ENCODE results near the gene HACD2.
A peak's percentile ranks its signal among the peaks of the same experiment; 100 is the strongest.
"Not testable (repeated sequence)": the region's sequence is repeated elsewhere in the genome, so short reads cannot be mapped to it uniquely, and the experiment has no call there.

HACD2 gene, protein sequence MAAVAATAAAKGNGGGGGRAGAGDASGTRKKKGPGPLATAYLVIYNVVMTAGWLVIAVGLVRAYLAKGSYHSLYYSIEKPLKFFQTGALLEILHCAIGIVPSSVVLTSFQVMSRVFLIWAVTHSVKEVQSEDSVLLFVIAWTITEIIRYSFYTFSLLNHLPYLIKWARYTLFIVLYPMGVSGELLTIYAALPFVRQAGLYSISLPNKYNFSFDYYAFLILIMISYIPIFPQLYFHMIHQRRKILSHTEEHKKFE

DNA sequence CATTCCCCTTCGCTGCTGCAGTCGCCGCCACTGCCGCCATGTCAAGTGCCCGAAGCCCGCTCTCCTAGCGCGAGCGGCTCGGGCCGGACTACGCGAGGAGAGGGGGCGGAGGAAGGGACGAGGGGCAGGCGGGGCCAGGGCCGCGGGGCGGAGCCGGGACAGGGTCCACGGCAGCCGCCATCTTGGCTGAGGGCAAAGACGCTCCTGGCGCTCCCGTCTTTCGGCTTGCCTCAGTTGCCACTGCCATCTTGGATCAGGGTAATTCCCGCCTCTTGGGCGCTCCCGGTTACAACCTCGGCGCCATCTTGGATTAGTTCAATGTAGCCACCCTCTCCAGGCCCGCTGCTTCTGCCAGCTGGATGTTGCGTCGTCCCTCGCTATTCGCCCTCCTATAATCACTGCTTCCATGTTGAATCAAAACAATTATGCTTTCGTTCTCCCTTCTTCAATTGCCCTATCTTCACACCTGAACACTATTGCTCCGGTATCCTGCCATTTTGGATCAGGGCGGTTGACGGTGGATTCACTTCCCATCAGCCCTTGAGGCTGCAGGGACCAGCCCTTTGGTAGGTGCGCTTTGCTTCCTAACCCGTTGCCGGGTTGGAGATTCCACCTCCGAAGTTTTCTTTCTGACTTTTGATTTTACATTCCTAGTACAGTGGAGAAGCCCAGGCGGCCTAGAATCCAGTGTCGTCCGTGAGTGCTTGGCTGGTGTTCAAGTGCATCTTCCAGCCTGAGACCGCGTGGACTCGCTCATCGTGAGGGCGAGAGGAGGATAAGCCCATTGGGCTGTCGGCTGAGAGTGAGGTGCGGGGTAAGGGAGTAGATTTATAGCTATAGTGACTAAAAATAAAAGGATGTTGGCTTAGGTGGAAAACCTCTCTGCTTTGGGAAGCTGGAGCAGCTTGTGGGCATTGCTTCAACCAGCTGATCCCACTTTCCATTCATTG is at the start of gene HACD2:
Gene HACD2, minus strand, starts transcription at position 66 of the 950 bp plus-strand sequence. Its CDS starts 26 bp downstream, at position 40.
- peak; percentile 98 for DNase-seq

DNA sequence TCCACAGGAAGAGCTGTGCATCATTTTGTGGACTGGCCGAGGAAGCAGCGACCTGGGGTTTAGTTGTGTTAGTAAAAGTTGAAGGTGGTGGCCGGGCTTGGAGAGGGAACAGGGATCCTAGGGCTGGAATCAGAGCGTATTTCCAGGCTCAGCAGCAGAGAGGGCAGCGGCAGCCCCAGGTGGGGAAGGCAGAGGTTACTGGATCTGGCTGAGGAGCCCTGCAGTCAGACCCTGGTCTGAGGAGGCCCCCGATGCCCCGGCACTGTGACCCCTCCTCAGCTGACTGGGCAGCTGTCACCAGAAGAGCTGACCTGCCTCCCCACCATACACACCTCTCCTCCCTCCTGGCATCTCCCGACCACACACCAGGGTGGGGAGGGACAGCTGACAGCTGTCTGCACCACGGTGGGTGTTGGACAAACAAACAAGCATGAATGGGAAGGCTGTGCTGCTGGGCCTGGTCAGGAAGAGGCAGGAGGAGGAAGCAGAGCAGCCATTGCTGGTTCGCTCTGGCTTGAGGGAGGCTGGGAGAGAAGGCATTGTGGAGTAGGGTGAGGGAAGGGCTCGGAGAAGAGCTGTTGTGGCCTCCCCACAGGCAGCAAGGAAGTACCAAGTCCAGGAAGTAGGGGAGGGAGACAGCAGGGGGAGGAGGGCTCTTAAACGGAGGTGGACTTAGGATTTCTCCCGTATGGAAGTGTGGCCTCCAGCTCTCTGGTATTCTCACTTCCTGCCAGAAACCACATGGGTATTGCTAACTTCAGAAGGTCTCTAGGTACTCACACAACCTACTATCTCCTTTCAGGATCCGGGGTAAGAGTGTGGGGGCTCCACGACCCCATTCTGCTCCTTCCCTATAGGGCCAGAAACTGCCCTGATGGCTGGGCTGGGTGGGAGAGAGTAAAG is 49.5 kb upstream of the HACD2 start:
- no peak for DNase-seq

DNA sequence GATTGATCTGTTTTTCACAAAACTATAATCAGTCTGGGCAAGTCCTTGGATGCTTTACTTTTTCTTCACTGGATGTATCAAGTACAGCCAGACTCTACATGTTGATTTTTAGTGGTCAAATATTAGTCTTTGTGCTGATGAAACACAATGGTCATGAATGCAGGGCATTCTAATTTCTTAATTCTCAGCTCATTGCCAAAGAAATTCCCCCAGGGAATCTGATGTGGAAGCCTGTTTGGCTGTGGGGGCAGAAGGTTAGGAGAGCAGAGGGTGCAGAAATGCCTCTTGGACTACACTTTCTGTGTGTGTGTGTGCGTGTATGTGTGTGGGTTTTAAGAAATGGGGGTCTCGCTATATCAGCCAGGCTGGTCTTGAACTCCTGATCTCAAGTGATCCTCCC is 48.7 kb upstream of the HACD2 start:
- no peak for DNase-seq

DNA sequence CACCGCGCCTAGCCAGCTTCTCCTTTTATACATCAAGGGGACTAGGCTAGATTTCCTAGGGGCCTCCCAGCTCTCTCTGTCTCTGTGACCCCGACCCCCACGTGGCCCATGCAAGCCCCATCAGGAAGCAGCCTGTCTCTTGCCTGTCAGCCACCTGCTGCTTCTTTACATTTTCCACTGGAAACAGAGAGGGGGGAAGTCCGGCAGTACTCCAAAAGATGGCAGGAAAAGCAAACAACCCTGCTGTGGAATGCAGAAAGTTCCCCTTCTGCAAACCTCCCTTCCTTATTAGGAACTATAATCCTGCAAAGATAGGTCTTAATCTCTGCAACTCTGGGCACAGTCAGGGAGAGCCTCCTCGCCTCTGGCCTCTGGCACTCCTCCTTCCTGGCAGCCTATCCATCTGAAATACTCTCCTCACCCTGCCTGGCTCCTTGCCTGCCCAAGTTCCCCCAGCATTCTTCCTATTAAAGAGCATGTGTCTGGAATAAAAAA is 47.4 kb upstream of the HACD2 start:
- DNase-seq, result no peak

DNA sequence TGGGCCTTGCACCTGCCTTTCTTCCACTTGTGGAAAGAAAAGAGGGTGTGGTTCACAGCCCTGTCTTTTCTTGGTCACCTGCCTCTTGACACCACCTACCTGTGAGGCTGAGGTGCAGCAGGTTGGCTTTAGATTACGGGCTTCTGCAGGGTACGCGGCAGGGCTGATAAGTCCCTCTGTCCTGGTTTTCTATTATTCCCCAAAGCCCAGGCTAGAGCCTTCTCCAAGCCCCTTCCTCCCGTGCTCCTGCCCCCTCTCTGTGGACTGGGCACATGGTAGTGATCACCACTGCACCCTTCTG is 44.8 kb upstream of the HACD2 start:
- DNase-seq, result no peak

DNA sequence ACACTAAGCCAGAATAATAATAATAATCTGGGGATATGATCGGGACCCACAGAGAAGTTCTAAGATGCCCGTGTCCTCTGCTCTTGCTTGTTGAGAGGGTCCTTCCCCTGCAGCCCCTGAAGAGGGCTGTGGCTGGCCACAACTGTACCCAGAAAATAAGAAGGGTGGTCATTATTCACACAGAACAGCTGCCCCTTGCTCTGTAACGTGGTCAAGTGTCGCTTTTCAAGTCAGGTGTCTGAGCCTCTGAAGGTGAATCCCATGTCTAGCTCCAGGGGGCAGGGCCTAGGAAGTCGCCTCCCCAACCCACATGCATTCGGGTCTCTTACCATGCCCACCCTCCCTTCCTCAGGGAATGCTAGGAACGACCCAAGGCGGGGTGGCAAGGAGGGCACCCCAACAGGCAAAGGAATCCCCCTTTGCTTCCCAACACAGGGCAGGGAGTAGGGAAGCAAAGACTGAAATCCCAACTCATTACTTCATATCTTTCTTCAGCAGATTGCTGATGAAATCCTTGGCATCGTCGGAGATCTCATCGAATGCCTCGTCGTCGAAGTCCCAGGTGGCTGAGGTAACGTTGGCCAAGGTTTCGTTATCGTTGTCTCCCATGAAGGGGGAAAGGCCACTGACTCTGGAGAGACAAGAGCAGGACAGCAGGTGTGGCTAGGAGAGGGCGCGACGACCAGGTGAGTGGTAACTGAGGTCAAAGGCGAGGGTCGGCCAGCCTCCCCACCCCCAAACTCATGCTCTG is 44.3 kb upstream of the HACD2 start:
- no peak for DNase-seq

DNA sequence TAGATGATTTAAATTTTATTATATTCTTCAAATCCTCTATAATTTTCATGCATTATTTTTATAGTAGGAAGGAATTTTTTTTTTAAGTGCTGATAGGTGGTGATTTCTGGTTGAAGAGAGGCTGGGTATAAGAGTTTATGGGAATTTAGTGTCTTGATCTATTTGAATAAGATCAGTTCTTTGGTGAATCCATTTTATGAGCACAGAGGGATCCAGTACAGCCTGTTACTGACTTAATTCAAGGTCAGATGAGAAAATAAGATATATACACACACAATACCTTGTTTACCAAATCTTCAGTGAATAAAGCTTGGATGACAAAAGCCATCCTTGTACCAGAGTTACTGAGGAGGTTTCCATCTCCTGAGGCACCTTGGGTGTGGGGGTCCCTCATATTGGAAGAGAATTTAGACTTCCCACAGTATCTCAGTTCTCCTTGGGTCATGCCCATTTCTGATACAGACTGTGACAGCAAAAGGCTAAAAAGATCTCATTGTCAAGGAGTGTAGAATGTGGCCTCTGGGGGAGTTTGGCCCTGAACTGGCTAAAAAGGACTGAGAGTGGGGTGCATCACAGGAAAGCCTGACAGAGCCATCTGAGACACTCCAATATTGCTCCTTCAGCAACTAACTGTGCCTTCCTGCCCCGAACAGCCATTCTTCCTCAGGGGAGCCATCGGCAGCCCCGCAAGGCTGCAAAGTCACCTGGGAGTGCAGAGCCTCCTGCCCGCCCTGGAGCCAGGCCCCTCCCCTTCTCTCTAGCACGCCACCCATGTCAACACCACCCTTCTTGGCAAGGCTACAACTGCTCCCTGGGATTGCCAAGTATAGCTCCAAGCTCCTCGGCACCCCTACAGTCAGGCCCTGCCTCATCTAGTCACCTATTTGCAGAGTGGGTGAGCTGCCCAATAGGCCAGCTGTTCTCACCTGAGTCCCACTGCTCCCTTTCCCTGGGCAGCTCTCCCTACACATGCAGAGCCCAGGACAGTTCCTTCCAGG is 43.1 kb upstream of the HACD2 start:
- DNase-seq, result no peak

DNA sequence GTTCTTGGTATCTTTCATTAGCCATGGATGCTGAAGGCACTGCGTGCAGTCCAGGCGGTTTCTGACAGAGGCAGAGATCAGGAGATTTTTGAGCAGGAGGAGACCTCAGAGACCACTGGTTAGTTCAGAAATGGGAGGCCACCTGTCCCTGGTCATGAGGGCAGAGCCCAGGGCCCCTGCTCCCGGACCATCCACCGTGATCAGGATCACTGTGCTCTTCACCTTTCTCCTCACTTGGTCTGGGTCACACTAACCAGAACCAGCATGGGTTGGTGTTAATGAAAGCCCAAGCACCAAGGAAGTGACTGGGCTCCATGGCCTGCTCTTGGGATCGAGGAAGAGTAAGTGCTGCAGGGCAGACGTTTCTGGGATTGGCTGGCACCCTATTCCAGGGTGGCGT is 42.0 kb upstream of the HACD2 start:
- no peak for DNase-seq

DNA sequence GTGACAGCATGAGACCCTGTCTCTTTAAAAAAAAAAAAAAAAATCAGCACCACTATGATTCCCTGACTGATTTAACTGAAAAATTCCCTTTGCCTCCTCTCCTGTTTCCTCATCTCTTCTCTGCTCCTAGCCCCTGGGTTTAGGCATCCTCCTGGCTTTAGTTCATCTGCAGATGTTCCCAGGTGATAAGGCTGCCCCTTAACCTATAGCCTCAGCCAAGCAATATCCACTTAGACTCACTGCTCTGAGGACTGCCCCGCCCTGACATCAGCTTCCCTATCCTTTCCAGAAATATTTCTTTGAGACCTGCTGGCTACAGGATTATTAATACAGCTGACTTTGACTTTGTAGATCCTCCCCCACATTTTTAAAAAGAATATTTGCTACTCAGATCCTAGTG is 39.4 kb upstream of the HACD2 start:
- DNase-seq, result no peak

DNA sequence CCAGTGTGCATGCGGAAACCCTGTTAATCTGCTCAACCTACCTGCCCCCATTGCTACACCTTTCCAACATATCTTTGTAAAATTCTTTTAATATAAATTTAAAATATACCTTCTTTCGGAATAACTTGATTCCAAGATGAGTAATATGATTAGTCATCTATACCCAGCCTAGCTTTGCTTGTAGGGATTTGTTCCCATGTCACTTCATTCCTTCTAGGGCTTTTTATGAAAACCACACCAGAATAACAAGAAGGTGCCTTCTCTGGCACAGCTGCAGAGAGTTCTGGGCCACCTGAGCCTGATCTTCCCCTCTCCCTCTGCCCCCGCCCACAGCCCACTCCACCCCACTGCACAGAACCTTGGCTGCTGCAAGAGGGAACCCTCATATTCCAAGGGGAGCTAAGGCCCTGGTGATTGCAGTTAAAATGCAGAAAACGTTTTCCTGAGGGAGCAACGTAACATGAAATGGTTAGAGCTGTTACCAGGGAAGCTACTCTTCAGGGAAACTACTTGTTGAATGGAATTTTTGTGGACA is 38.6 kb upstream of the HACD2 start:
- no peak for DNase-seq

DNA sequence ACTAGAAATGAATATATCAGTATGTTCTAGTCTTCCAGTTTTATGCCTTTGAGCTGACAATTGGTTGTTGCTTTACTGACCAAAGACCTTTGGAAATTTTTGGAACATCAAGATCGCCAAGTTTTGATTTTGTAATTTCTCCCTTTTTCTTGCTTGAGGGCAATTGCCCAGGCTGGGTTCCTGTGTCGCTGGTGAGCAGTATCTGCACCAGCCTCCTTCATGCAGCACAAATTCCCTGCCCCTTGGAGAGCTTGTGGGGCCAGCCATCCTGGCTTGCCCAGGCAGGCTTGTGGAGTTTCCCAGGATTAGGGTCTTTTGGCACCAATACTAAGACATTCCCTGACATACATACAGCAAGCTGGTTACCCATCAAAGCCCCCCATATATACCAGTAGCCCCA is 37.9 kb upstream of the HACD2 start:
- no peak for DNase-seq

DNA sequence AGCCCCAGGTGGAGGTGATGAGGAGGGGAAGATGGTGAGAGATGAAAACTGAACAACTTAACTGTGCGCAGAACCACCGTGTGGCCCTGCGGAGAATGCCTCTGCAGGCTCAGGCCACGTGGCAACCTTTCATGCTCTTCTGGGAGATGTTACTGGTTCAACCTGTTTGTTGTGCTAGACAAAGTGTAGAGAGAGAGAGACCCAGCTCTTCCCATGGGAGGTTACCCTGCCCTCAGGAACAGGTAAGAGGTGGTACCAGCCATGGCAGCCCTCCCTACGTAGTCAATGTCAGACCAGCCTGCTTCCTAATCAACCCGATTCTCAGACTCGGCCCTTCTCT is 37.0 kb upstream of the HACD2 start:
- no peak for DNase-seq

DNA sequence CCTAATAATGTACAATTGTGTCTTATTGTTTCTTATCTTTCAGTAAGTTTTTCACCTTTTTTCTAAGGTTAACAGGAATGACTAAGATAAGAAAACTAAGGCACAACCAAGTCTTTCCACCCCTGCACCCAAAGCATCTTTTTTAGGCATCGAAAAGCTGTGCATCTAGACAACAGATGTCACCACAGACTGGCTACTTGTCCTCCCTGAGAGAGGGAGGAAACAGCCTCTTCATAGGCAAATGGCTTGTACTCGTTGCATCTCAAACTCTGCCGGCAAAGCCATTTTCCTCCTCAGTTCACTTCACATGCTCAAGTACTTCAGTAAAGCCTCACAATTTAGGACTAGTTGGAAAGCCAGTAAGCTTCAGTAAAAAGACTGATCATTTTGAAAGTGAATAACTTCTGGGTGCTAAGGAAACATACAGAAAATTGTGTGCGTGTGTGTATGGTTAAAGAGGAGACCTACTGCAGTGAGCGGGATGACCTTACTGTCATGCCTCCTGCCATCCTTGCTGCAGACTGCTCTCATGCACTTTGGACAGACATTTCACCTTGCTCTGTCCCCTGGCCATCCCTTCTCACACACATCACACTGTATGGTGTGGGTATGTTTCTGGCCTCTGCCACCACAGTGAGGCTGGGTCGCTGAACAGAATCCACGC is 36.5 kb upstream of the HACD2 start:
- no peak for DNase-seq

DNA sequence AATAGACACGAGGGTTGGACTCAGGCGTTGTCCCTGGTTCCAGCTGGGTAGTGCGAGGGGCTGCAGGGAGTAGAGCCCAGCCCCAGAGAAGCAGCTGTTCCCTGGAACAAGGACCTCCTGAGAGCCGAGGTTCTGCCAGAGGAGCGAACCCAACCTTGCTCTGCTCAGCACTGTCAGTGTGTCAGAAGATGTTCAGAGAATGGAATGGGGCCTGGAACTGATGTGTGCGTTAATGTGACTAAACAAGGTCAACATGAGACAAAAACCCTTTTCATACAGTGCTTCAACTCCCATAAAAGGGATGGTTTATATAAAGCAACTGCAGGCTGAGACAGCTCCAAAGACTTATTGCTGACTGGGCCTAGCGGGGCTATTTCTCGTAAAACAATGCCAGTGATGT is 35.5 kb upstream of the HACD2 start:
- DNase-seq, result no peak

DNA sequence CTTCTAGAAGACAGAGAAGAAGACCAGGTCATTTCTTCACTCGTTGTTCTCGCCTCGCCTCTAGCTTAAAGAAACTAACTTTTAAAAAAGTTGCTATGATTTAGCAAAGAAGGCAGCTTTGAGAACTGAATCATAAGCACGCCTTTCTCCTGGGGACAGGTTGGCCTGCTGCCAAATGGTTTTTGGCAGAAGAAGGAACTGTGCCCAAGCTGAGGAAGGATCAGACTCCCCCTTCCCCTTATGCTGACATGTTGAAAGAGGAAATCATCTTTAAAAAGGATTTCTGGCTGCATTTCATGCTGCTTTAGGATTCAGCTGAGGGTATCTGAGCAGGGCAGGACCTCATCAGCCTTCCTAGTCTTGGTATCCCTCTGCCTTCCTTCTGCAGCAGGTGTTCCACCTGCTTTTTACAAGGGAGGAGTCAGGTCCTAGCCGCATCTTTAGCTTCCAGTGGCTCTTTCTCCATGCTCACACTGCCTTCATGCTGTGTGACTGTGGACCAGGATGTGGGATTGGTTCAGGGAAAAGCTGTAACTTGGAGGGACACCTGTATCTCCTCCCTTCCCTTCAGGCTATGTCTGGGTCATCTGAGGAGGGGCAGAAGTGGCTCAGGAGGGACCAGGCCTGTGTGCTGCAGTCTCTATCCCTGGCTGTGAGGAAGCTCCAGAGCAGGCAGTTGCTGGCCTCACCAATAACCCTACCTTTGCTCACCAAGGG is 34.1 kb upstream of the HACD2 start:
- DNase-seq, result peak; percentile 71

DNA sequence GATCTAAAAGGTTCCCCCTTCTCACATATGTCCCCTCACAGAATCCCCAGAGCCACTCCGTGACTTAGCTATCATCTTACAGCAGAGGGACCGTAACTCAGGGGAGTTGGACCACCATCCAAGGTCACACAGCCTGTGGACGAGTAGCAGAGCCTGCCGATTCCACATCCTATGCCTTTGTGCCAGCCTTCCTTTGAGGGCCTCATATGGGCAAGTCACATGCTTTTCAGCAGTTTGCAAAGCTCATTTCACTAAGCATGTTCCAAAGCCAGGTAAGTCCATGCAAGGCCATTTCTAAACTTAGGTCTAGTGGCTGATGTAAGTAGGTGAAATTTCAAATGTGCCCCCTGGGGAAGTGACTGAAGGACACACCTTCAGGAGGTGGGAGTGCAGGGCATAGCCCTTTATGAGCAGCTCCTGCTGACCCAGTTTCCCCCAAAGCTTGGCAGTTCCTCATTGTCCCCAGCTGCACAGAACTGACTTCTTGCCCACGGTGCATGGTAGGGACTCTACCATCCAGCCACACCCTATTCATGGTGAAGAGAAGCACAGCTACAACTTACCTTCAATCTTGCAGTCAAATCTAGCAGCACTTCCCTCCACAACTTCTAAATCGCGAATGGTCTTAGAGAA is 33.3 kb upstream of the HACD2 start:
- DNase-seq, result no peak

DNA sequence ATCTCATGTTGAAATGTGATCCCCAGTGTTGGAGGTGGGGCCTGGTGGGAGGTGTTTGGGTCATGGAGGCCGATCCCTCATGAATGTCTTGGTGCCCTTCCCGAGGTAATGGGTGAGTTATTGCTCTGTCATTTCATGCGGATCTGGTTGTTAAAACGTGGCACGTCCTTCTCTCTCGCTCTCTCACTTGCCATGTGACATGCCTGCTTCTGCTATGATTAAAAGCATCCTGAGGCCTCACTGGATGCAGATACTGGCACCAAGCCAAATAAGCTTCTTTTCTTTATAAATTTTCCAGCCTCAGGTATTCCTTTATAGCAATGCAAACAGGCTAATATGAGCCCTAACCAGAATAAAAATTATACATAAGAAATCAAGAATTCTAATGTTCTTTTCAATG is 31.7 kb upstream of the HACD2 start:
- no peak for DNase-seq

DNA sequence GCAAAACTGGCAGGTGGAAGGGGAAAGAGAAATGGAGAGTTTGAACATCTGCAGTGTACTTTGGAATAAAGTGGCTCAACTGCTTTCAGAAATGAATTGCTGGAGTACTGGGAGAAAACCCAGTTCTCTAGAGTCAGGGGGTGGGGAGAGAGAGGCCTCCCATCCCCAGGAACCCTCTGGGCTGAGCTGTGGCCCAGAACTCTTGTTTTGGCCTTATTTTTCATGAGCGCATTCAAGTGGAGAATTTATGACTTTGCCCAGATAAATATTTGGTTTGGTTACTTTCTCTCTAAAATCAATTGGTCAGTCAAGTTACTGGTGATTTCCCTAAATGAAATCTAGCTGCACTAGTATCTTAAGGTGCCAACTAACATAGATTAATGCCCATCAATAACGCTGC is 28.7 kb upstream of the HACD2 start:
- DNase-seq, result no peak

DNA sequence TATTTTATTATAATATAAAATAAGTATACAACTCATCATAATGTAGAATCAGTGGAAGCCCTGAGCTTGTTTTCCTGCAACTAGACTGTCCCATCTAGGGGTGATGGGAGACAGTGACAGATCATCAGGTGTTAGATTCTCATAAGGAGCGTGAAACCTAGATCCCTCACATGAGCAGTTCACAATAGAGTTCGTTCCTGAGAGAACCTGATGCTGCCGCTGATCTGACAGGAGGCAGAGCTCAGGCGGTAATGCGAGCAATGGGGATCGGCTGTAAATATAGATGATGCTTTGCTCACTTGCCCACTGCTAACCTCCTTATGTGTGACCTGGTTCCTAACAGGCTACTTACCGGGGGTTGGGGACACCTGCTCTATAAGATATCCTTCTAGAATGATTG is 26.8 kb upstream of the HACD2 start:
- not testable (repeated sequence) for DNase-seq

Measured in left hindlimb (tissue), 1 donor.